ENCODE data around the gene NR2C2.

NR2C2 gene

GRCh38 chr3:15032650-15033049 is 85.3 kb downstream of the NR2C2 start:
- no peak for DNase-seq

GRCh38 chr3:15033103-15033502 is 85.7 kb downstream of the NR2C2 start:
- no peak for DNase-seq

GRCh38 chr3:15038306-15038705 is 90.9 kb downstream of the NR2C2 start:
- no peak for DNase-seq

- no peak for DNase-seq
Measured at GRCh38 chr3:15040844-15041243, 93.5 kb downstream of the NR2C2 start.

DNA sequence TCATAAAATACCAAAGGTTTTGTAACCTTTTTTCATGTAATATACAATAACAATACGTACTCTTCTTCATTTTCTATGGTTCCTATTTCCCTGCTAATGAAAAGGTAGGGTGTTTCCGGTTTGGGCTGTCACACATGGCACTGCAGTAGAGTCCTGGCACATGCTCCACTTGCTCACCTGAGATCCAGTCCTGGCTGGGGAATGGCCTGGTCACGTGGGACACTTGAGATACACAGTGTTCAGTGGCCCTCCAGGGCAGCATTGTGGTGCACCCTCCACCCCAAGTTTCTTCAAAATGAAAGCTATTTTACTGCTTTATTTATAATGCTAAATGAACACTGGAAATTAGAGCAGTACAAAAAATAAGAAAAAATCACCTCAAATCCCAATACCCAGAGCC is 94.6 kb downstream of the NR2C2 start:
- no peak for DNase-seq

- DNase-seq: no peak
Measured at GRCh38 chr3:15042936-15043335, 95.6 kb downstream of the NR2C2 start.

GRCh38 chr3:15043408-15044171 is 96.2 kb downstream of the NR2C2 start:
- peak in 1 of 2 experiments; percentile 1 for DNase-seq

GRCh38 chr3:15044326-15044725 is 96.9 kb downstream of the NR2C2 start:
- peak; percentile 21 to 42 for DNase-seq

DNA sequence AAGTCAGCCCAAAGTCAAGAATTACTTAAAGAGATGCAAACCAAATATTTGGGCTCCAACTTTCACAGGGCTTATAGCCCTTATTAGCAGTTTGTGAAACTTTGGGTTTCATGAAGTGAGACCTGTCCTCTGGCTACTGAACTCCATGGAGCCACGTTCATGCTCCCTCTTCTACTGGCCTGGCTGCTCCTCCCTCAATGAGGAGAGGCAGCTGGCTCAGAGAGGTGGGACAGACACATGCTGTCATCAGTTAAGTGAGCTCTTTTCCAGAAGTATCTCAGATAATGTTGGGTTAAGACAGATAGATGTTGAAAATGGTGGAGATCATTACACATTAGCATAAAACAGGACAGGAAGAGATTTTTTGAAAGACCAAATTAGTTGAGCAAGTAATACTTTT is 98.3 kb downstream of the NR2C2 start:
- no peak for DNase-seq

- no peak for DNase-seq
Measured at GRCh38 chr3:15049584-15049983, 102.2 kb downstream of the NR2C2 start.

- no peak for DNase-seq
Measured at GRCh38 chr3:15050405-15051092, 103.2 kb downstream of the NR2C2 start.

DNA sequence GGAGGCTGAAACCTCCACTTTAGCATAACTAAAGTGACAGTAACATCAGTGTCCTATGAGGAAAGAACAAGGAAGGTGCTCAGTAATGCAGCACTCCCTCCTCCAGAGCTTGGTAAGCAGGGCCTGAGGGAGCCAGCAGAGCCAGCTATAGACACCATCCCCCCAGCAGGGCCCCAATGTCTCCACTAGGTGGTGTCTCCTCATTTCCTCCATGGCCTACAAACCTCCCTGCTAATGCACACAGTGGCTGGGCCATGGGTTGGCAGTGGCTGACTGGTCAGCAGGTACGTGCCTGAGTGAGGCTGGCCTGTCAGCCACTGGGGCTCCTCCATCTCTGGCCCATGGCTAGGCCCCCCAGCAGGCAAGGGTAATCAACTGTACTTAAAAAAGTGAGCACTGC is 104.1 kb downstream of the NR2C2 start:
- DNase-seq: peak; percentile 39 to 49

DNA sequence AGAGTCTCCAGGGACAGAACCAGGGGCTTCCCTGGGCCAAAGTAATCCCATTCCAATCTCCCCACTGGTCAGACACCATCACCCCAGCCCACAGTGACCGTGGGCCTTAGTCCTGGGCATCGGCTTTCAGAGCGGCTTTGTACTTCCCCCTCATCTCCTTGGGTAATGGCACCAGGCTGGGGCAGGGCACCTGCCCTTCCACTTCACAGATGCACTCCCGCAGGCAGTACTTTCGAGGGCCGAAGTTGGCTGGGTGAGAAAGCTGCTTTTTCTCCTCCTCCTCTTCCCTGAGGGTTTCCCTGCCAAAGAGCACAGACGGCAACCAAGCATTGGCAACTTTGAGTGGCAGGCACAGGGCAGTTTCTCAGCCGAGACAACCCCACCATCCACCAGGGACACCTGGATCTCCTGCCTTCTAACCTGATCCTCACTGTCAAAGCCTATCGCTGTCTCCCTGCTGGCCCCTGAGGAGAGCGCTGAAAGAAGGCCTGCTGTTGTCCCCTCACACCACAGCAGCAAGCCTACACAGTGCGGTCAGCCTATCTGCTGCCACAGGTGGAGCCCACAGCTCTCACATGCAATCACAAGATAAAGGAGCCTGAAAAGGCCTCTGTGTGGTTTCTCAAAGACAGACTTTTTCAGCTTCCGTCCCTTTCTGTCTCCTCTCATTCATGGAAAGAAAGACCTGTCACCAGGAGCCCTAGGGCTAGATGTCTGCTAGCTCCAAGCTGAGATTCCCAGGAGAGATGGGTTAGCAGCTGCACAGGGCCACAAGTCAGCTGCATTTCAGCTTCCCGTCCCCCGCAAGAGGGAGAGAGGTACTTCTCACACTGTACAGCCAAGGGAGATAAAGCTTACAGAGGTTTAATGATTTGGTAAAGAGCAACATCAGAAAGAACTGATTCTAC is 105.2 kb downstream of the NR2C2 start:
- no peak for DNase-seq

GRCh38 chr3:15053541-15053940 is 106.2 kb downstream of the NR2C2 start:
- DNase-seq: no peak

DNA sequence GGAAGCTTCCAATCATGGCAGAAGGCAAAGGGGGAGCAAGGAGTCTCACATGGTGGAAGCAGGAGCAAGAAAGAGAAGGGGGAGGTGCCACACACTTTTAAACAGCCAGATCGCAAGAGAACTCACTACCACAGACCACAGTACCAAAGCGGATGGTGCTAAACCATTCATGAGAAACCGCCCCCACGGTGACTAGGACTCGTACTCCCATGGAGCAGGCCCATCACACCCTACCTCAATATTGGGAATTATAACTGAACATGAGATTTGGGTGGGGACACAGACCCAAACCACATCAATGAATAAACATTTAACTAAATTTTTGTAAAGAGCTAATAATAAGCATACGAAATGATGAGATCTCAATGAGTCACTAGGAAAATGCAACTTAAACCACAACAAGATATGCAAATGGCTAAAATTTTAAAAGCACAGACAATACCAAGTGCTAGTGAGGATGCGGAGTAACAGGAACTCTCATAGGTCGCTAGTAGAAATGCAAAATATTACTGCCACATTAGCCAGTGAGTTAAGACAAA is 107.7 kb downstream of the NR2C2 start:
- no peak for DNase-seq

- DNase-seq: no peak
Measured at GRCh38 chr3:15056676-15057404, 109.5 kb downstream of the NR2C2 start.

GRCh38 chr3:15060029-15060428 is 112.6 kb downstream of the NR2C2 start:
- no peak for DNase-seq

- DNase-seq: peak in 1 of 2 experiments; percentile 11
Measured at GRCh38 chr3:15063238-15063637, 115.9 kb downstream of the NR2C2 start.

- no peak for DNase-seq
Measured at GRCh38 chr3:15063656-15064286, 116.4 kb downstream of the NR2C2 start.

GRCh38 chr3:15064299-15064834 is 117.0 kb downstream of the NR2C2 start:
- peak in 1 of 2 experiments; percentile 41 for DNase-seq

- peak; percentile 72 to 94 for DNase-seq
Measured at GRCh38 chr3:15064835-15065549, 117.6 kb downstream of the NR2C2 start, which contains the start of gene MRPS25. MRPS25 (minus strand) TSS chr3:15065315; CDS start chr3:15065194, 121 bp downstream.

Measured in NCI-H526 (cell line).